ENCODE results near the gene TLCD1. TPM values are rescaled to one million over a fixed set of nuclear protein-coding genes. Genes with fewer than 3 reads are reported as not detected.

TLCD1 gene
- total and polyA plus RNA-seq, 2 donors (not counting 1 experiment from before 2014, with no cell fraction given): 0.49 to 3.1 TPM

GRCh38 chr17:28720247-28720996, 5.6 kb downstream of the TLCD1 start:
- Mint-ChIP-seq H3K9me3 (ENCODE audit: insufficient read depth) (no peaks in the 10 kb centered on the region), H3K27ac (peak overlapping the region; percentile 97), H3K4me3 (peak overlapping the region; percentile 99), H3K4me1 (peaks cover 66% of the 10 kb centered on the region), H3K27me3 (no peaks in the 10 kb centered on the region)
- Histone ChIP-seq H3K27ac (ENCODE audit: low read length in 2 of 2) (peak overlapping the region; percentile 77 to 81), H4K20me1 (ENCODE audit: control insufficient read depth, insufficient read depth, low read length, poor library complexity, severe bottlenecking) (peaks cover 51% of the 10 kb centered on the region), H3K4me1 (ENCODE audit: control insufficient read depth in 2 of 2, insufficient read depth in 2 of 2, low read length in 2 of 2) (peaks cover 53 to 73% of the 10 kb centered on the region in 2 donors), H3K4me3 (ENCODE audit: control extremely low read depth in 1 of 5, extremely low read depth in 1 of 5, insufficient read depth in 1 of 5, low read depth in 2 of 5, low read length in 4 of 5) (peak overlapping the region; percentile 64 to 98 (median 97)), H3K79me2 (ENCODE audit: control insufficient read depth, insufficient read depth, low read length) (peaks cover 27% of the 10 kb centered on the region), H3K9me3 (ENCODE audit: control extremely low read depth in 1 of 3, control insufficient read depth in 2 of 3, insufficient read depth in 1 of 3, low read length in 2 of 3) (no peaks in the 10 kb centered on the region), H3K4me2 (replicated peaks; ENCODE audit: low read depth, low read length, poor library complexity, severe bottlenecking) (peak overlapping the region; percentile 83), H3K9ac (ENCODE audit: low read length) (peak overlapping the region; percentile 86), H3K36me3 (replicated peaks in 1 of 2; ENCODE audit: control extremely low read depth in 1 of 2, control insufficient read depth in 1 of 2, extremely low read depth in 1 of 2, insufficient read depth in 2 of 2, low read length in 1 of 2) (peaks cover 0 to 39% of the 10 kb centered on the region in 2 experiments), H3K27me3 (replicated peaks in 1 of 4; ENCODE audit: control extremely low read depth in 1 of 4, control insufficient read depth in 3 of 4, insufficient read depth in 4 of 4, low read length in 3 of 4) (peaks cover 0 to 8% (median 2%) of the 10 kb centered on the region in 4 experiments), H2AFZ (ENCODE audit: insufficient read depth, low read depth, low read length, poor library complexity, severe bottlenecking) (peak overlapping the region; percentile 77)
- ATAC-seq (ENCODE audit: low read depth) (no peak), DNase-seq (no peak)
- intact Hi-C loops (cut with micrococcal nuclease): no loop called here
- 2% methylated on average over 19 of the region's 30 CpGs for WGBS (ENCODE audit: insufficient coverage)
- TF ChIP-seq EZH2 (IDR thresholded peaks at IDR 0.05; ENCODE audit: borderline replicate concordance, insufficient read depth, low read depth, low read length, poor library complexity, severe bottlenecking) (no peak), CTCF (IDR thresholded peaks at IDR 0.05) (no peak)
- ChIA-PET CTCF (interaction anchor here (0.8 to 15.9 kb wide), 14 partner anchors 9 to 233 kb away, joined by 3 to 1020 read pairs (median 5); partner anchors contain the start of genes FAM222B, PHF12, PROCA1 and TRAF4), POLR2A (interaction anchor here (0.9 to 2.5 kb wide), 12 partner anchors 8 to 231 kb away, joined by 3 to 38 read pairs (median 9); partner anchors contain the start of genes BLTP2, FAM222B, NEK8 and PHF12)
